NCI-H2196 treated with DMSO at 0.1 percent for 48 hours (cell line): ENCODE data around the gene NUP188.

ENCODE experiments used
- DNase-seq: peaks from one replicate; lab custom pipeline; 2025; ENCODE audit not compliant: unreplicated experiment; lab: John Stamatoyannopoulos, UW

The NUP188 gene

GRCh38 chr9:128947527-128948301 is at the start of gene NUP188, which contains the start of gene DOLK:
NUP188 (plus strand) TSS chr9:128947699; CDS start chr9:128947720, 21 bp downstream.
DOLK (minus strand) TSS chr9:128947603; CDS start chr9:128947303, 300 bp downstream.
- peak; percentile 82 for DNase-seq

GRCh38 chr9:128898382-128898781 is 49.1 kb upstream of the NUP188 start:
- no peak for DNase-seq

- DNase-seq, result no peak
These were observed 48.5 kb upstream of the NUP188 start for GRCh38 chr9:128898845-128899565.

GRCh38 chr9:128899566-128900322 is 47.8 kb upstream of the NUP188 start:
- DNase-seq, result no peak

- no peak for DNase-seq
These were observed 46.1 kb upstream of the NUP188 start for GRCh38 chr9:128901379-128901778.

GRCh38 chr9:128901822-128902221 is 45.7 kb upstream of the NUP188 start:
- DNase-seq, result no peak

- DNase-seq, result peak; percentile 36
These were observed 45.0 kb upstream of the NUP188 start for GRCh38 chr9:128902351-128903078.

GRCh38 chr9:128903079-128903461 is 44.4 kb upstream of the NUP188 start:
- DNase-seq, result no peak

- DNase-seq, result no peak
These were observed 43.5 kb upstream of the NUP188 start for GRCh38 chr9:128903871-128904620.

GRCh38 chr9:128905964-128906363 is 41.5 kb upstream of the NUP188 start:
- DNase-seq, result no peak

GRCh38 chr9:128906741-128907140 is 40.8 kb upstream of the NUP188 start:
- no peak for DNase-seq

- DNase-seq, result no peak
These were observed 39.1 kb upstream of the NUP188 start for GRCh38 chr9:128908372-128908771.

GRCh38 chr9:128909859-128910258 is 37.6 kb upstream of the NUP188 start:
- no peak for DNase-seq

GRCh38 chr9:128910906-128911305 is 36.6 kb upstream of the NUP188 start:
- DNase-seq, result no peak

- DNase-seq, result no peak
These were observed 35.9 kb upstream of the NUP188 start for GRCh38 chr9:128911529-128912035.

GRCh38 chr9:128912270-128912853 is 35.1 kb upstream of the NUP188 start:
- DNase-seq, result no peak

- no peak for DNase-seq
These were observed 34.2 kb upstream of the NUP188 start for GRCh38 chr9:128913048-128913900.

GRCh38 chr9:128913995-128914772 is 33.3 kb upstream of the NUP188 start:
- DNase-seq, result no peak
